A549 (cell line): Measurements from ENCODE around the gene COL4A5.

Source experiments
- JUNB ChIP-seq: fragments of >200 bp; sonication (Bioruptor Twin); formaldehyde crosslinking; IDR thresholded peaks from 2 replicates; pipeline ENCODE4 v1.6.1; 2016
- ZFP36 ChIP-seq: fragments of 450-650 bp; IDR thresholded peaks from 2 replicates; pipeline ENCODE4 v1.6.1; 2014; ENCODE audit warnings: borderline replicate concordance; ENCODE audit not compliant: partially characterized antibody
- TF ChIP-seq, protein P1 (sequence below): fragments of >200 bp; sonication (Bioruptor Twin); formaldehyde crosslinking; IDR thresholded peaks from 3 replicates; pipeline ENCODE4 v1.5.1; 2016

DNA sequence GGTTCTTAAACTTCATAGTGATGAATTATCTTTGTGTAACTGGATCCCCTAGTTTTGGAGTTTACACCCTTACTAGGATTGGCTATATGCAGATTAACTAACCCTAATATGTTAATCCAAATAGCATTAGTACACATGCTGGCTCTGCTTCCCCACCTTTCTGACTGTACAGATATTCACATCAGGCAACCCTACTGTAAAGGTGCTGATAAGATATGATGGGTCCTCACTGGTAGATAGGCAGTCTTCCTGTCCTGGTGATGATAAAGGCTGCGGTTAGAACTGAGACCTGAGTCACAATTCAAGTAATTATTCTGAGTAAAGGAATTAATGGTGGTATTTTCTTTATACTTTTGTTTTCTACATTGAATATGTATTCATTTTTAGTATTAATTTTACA is 118.6 kb downstream of the COL4A5 start:
- TF ChIP-seq, protein P1, sequence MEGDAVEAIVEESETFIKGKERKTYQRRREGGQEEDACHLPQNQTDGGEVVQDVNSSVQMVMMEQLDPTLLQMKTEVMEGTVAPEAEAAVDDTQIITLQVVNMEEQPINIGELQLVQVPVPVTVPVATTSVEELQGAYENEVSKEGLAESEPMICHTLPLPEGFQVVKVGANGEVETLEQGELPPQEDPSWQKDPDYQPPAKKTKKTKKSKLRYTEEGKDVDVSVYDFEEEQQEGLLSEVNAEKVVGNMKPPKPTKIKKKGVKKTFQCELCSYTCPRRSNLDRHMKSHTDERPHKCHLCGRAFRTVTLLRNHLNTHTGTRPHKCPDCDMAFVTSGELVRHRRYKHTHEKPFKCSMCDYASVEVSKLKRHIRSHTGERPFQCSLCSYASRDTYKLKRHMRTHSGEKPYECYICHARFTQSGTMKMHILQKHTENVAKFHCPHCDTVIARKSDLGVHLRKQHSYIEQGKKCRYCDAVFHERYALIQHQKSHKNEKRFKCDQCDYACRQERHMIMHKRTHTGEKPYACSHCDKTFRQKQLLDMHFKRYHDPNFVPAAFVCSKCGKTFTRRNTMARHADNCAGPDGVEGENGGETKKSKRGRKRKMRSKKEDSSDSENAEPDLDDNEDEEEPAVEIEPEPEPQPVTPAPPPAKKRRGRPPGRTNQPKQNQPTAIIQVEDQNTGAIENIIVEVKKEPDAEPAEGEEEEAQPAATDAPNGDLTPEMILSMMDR, result no peak
- TF ChIP-seq ZFP36, result no peak
- no peak for TF ChIP-seq JUNB
